Activated T-cell treated with anti-CD3 and anti-CD28 coated beads, Interleukin-2, amount 50 U/mL, for 48 hours (primary cell): ENCODE data around the gene KRTAP12-4.
"Not testable (repeated sequence)": the region's sequence is repeated elsewhere in the genome, so short reads cannot be mapped to it uniquely, and the experiment has no call there.

Experiments
- DNase-seq, 2 experiments: peaks; one replicate each; pipeline ENCODE4 v3.0.0-alpha.2; 2020

KRTAP12-4 gene

GRCh38 chr21:44628707-44629391, 25.6 kb downstream of the KRTAP12-4 start:
- no peak for DNase-seq

DNA sequence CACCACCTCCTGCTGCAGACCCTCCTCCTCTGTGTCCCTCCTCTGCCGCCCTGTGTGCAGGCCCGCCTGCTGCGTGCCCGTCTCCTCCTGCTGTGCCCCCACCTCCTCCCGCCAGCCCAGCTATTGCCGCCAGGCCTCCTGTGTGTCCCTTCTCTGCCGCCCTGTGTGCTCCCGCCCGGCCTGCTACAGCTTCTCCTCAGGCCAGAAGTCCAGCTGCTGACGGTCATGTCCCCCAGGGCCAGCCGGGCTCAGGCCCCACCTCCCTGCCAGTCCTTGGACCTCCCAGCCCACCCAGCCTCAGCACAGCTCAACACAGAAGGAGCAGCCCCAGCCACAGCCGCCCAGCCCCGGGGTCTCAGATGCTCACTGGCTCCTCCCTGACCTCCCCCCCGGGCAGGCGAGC, 26.6 kb downstream of the KRTAP12-4 start:
- DNase-seq = not testable (repeated sequence)

GRCh38 chr21:44627181-44627822, 27.2 kb downstream of the KRTAP12-4 start:
- peak in 1 of 2 experiments; percentile 7 for DNase-seq

- no peak for DNase-seq
Observed at GRCh38 chr21:44626673-44627143, 27.8 kb downstream of the KRTAP12-4 start, which contains the start of gene KRTAP10-9. Gene KRTAP10-9, plus strand, starts transcription at chr21:44627093. Its CDS starts 79 bp downstream, at chr21:44627172.

- DNase-seq = peak in 1 of 2 experiments; percentile 12
Observed at GRCh38 chr21:44626262-44626661, 28.2 kb downstream of the KRTAP12-4 start.

GRCh38 chr21:44625756-44626155, 28.7 kb downstream of the KRTAP12-4 start:
- DNase-seq = no peak

DNA sequence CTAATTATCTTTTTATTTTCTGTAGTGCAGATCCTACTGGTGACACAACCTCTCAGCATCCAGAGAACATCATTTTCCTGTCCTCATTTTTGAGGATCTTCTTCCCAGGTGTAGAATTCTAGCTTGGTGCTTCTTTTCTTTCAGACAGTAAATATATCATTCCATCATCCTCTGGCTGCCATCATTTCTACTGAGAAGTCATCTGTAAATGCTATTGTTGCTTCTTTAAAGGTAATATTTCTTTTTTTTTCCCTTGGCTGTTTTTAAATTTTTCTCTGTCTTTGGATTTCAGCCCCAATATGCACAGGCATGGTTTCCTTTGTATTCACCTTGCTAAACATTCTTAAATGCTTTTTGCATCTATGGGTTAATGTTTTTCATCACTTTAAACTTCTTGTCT, 30.9 kb downstream of the KRTAP12-4 start:
- DNase-seq = no peak

DNA sequence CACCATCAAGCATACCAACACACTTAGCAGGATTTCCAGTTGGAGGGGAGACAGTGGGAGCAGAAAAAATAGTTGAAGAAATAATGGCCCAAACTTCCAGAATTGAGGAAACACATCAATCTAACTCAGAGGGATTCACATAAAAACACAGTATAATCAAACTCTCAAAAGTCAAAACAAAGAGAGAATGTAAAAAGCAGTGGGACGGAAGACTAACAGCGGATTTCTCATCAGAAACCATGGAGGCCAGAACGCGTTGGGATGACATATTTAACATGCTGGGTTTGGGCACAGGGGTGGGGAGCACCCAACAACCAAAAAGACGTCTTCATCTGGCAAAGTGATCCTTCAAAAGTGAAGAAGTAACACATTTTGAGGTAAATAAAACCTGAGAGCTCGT, 34.6 kb downstream of the KRTAP12-4 start:
- no peak for DNase-seq

- peak; percentile 38 to 51 for DNase-seq
Observed at GRCh38 chr21:44618909-44619308, 35.5 kb downstream of the KRTAP12-4 start.

- peak; percentile 32 to 37 for DNase-seq
Observed at GRCh38 chr21:44618504-44618903, 36.0 kb downstream of the KRTAP12-4 start.

DNA sequence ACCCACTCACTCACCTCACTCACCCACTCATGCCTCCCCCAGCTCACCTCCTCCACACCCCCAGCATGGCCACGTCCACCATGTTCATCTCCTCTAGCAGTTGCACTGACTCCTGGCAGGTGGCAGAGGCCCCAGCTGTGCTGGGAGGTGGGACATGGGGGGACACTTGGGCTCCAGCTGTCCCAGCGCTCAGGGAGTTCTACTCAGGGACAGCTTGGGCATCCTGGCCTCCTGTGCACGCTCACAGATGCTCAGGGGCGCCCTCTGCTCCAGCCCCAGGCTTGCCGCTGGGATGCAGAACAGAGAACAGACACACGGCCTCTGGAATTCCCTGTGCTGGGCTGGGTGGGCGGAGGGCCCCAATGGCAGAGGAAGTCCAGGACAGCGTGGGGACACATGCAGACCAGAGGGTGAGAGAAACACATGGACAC, 37.4 kb downstream of the KRTAP12-4 start:
- DNase-seq = no peak

DNA sequence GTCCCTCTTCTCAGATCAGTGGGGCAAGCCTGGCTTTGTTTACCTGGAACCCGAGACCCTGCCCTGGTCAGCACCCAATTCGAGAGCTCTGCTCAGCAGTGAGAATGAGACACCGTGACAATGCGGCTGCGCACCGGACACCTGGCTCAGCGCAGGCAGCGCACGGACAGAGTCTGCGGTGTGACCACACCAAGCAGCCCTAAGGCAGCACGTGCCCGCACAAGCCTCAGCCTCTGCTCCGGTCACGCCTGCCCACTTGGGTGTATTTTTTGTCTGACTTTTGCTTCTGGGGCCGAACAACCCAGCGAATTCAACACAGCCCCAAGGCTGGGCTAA, 37.9 kb downstream of the KRTAP12-4 start:
- no peak for DNase-seq

- DNase-seq = peak in 1 of 2 experiments; percentile 11
Observed at GRCh38 chr21:44615911-44616590, 38.4 kb downstream of the KRTAP12-4 start.

DNA sequence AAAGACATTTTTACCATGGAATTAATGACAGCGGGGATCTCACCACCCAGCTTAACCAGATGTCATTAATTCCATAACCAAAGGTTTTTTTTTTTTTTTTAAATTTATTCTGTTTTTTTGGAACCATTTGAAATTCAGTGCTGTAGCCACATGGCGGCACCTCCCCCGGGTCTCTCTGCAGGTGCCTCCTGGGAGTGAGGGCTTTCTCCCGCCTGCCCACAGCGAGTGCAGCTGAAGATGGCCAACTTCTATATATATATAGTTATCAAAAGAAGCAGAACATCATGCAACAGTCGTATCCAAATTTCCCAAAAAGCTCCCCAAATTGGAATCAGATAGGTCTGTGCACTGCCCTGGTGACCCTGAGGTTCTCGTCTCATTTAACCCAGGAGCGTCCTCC, 39.0 kb downstream of the KRTAP12-4 start:
- DNase-seq = no peak

DNA sequence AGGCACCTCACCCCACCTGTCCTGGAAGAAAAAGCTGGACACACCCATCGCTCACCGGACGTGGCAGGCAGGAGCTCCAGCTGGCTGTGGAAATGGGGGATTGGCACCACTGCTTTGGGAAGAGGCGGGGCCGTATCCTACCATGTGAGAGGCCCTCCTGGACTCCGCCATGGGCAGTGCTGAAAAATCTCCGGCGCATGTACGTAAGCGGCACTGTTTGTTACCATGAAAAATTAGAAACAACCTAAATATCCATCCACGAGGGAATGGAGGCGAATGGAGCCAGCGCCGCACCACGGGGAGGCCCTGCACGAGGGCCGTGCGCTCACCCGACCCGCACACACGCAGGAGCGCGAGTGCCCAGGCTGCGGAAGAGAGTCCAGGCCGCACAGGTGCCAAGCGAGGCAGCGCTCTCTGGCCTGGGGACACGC, 39.5 kb downstream of the KRTAP12-4 start:
- no peak for DNase-seq

GRCh38 chr21:44614161-44614631, 40.3 kb downstream of the KRTAP12-4 start:
- DNase-seq = no peak

GRCh38 chr21:44613386-44614155, 40.9 kb downstream of the KRTAP12-4 start:
- DNase-seq = peak in 1 of 2 experiments; percentile 10

- peak in 1 of 2 experiments; percentile 6 for DNase-seq
Observed at GRCh38 chr21:44612669-44613229, 41.7 kb downstream of the KRTAP12-4 start.

GRCh38 chr21:44612029-44612486, 42.4 kb downstream of the KRTAP12-4 start, which contains the start of gene KRTAP10-8:
Gene KRTAP10-8, plus strand, starts transcription at chr21:44612079. Its CDS starts 22 bp downstream, at chr21:44612101.
- DNase-seq = peak in 1 of 2 experiments; percentile 5

DNA sequence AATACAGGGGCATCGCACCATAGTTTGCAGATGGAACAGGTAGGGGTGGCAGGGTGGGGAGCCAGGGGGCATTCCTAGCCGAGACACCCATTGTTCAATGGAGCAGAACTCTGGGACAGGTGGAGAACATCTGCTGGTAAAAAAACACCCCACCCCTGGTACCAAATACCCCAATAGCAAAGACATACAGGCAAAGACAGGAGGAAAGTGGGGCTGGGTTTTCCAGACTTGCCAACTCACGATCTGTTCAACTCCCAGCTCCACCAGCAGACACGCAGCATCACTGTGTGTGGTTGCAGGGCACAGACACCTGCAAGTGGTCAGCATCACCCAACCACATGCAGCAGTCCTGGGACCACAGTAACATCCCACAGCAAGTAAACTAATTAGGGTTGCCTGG, 42.9 kb downstream of the KRTAP12-4 start:
- DNase-seq = peak in 1 of 2 experiments; percentile 2

GRCh38 chr21:44610157-44610843, 44.2 kb downstream of the KRTAP12-4 start:
- not testable (repeated sequence) for DNase-seq
